Heart right ventricle (tissue), 16 donors: ENCODE measurements around the gene ZCCHC2. TPM values are rescaled to one million over a fixed set of nuclear protein-coding genes. Genes with fewer than 3 reads are reported as not detected.

ENCODE experiments used
- ATAC-seq, 8 donors: fragments of 200-7000 bp; cut with Tn5 transposase; one replicate each; pipeline ENCODE4 v1.9.1; 2020; ENCODE audit warnings: mild to moderate bottlenecking in 8 of 8, moderate library complexity in 8 of 8, moderate number of reproducible peaks in 1 of 8
- DNase-seq, 2 donors: peaks; one replicate each; pipeline ENCODE4 v3.0.0-alpha.2; 2020
- H3K27ac ChIP-seq, 10 donors: fragments of 200-600 bp; sonication (generic) in 2 of 10; one replicate each; pipeline versions ENCODE4 v1.5.0 to v1.8.0; 2020 to 2022; ENCODE audit warnings: mild to moderate bottlenecking in 3 of 10
- H3K27me3 ChIP-seq, 7 donors: fragments of 200-600 bp; one replicate each; pipeline ENCODE4 v1.8.0; 2021 to 2022; ENCODE audit warnings: mild to moderate bottlenecking in 2 of 7
- H3K36me3 ChIP-seq, 9 donors: fragments of 200-600 bp; sonication (generic) in 1 of 9; one replicate each; pipeline versions ENCODE4 v1.5.0 to v1.8.0; 2020 to 2022; ENCODE audit warnings: mild to moderate bottlenecking in 2 of 9
- H3K4me1 ChIP-seq, 9 donors: fragments of 200-600 bp; sonication (generic) in 1 of 9; one replicate each; pipeline versions ENCODE4 v1.5.0 to v1.8.0; 2020 to 2022; ENCODE audit warnings: mild to moderate bottlenecking in 4 of 9
- H3K4me3 ChIP-seq, 10 donors: fragments of 200-600 bp; sonication (generic) in 2 of 10; one replicate each; pipeline versions ENCODE4 v1.5.0 to v1.8.0; 2020 to 2022; ENCODE audit warnings: mild to moderate bottlenecking in 7 of 10, moderate library complexity in 2 of 10
- H3K9me3 ChIP-seq, 11 donors: fragments of 200-600 bp in 10 of 11; sonication (generic) in 2 of 11; one replicate each; pipeline versions ENCODE4 v1.5.0 to v1.8.0; 2013 to 2022; ENCODE audit warnings: mild to moderate bottlenecking in 2 of 11, control low read depth in 1 of 11, moderate library complexity in 1 of 11
- WGBS, 2 donors: extraction: QIAGEN DNeasy Blood & Tissue Kit; methylation state at CpG; one replicate each; pipeline ENCODE4 v1.1.7; 2013; ENCODE audit warnings: inconsistent platforms in 1 of 2; 5-methylcytosine and 5-hydroxymethylcytosine counted together
- intact Hi-C, 10 donors: fragments of 100-400 bp; cut with DNase I; formaldehyde crosslinking; loops; one replicate each; pipeline versions ENCODE4 v1.11.1 to v1.14.2; 2022
- polyA plus RNA-seq, 2 donors: library from polyadenylated mRNA; stranded (reverse); fragments of 200-250 nt; gene quantifications; one replicate each; pipeline ENCODE4 v1.2.3, GENCODE V29; 2013
- total RNA-seq, 10 donors: library from RNA; stranded (reverse); fragmentation: NEBNext Ultra II Directional in 3 of 10; extraction: Animal tissue kit (Norgen Biotek cat#: 25700) in 3 of 10; gene quantifications; one replicate each; pipeline versions ENCODE4 v1.2.1 to v1.2.4, GENCODE V29; 2021 to 2023
- TF ChIP-seq, protein P1 (sequence below), 9 donors: fragments of 200-600 bp; sonication (generic) in 2 of 9; IDR thresholded peaks; one replicate each; pipeline versions ENCODE4 v1.5.0 to v1.8.0; 2021 to 2022; ENCODE audit warnings: antibody characterized with exemption in 9 of 9, mild to moderate bottlenecking in 5 of 9, moderate library complexity in 1 of 9
- donor health status: Arrhythmogenic right ventricular cardiomyopathy.
- donor health status: ischemic (EF 13 %, LVEDD 7.1; RV severe dilation, severe dysfunction).
- donor health status: healthy with polysubstance abuse.
- donor health status: DM: no; HTN: yes; CAD: no.
- donor health status: DM: no; HTN: no; CAD: no.
- donor health status: ischemic (EF 25% LVEDD 6.9; RV normal size, moderate dysfunction).
- donor health status: ischemic (EF 25% LVEDD 5.7; RV mildly dilated, moderate dysfunction).
- donor health status: healthy.
- donor health status: DM: yes; HTN: yes; CAD: no.
- donor health status: Ischemic cardiomyopathy.
- donor health status: ischemic (EF 35%, LVEDD 5.7; RV mildly dilated, moderate dysfunction).
- donor health status: nonischemic (EF 11% LVEDD 7.7; RV severe dilation, severe dysfunction).
- donor health status: DM: yes; HTN: yes; CAD: no.
- donor health status: PGD.
- donor health status: ischemic (EF 29% LVEDD 5.4; RV normal size, mild dysfunction).
- donor health status: nonischemic (EF 23%, LVEDD 6.1; RV moderate dilation, normal function).

Gene ZCCHC2
- total and polyA plus RNA-seq, 12 donors, result 7.0 to 45.3 (median 19.1) TPM

DNA sequence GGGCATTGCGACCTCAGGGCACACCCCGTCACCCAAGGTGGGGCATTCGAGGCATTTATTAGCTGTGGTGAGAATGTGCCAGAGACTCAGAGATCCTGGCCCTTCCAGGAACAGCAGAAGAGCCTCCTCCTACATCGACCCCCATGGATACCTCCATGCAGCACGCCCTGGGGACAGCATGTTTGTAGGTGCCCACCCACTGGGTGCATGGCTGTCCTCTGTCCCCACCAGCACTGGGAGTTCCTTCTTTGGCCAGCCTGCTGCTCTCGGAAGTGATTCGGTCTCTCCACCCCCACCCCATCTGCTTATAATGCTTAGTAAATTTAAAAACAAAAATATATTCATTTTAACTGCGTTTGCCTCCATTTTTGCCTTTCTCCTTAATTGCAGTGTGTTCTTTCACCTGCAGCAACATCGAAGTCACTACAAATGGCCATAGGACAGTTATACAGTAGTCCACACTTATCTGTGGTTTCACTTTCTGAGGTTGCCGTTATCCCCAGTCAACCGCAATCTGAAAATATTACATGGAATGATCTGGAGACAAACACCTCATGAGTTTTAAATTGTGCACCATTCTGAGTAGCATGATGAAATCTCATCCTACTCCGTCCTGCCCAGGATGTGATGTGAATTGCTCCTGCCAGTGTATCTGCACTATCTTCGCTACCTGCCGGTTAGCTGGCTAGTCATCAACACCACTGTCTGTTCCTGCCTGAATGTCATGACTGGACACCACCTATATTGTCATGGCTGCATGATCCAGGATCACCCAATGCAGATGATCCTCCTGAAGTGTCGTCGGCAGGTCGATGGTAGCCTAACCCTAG, 29.6 kb upstream of the ZCCHC2 start:
- WGBS, 2 donors, result 89 to 91% methylated on average over 17 of the region's 17 CpGs
- no peak for ATAC-seq
- H3K36me3 ChIP-seq, result no peaks in the 10 kb centered on the region

DNA sequence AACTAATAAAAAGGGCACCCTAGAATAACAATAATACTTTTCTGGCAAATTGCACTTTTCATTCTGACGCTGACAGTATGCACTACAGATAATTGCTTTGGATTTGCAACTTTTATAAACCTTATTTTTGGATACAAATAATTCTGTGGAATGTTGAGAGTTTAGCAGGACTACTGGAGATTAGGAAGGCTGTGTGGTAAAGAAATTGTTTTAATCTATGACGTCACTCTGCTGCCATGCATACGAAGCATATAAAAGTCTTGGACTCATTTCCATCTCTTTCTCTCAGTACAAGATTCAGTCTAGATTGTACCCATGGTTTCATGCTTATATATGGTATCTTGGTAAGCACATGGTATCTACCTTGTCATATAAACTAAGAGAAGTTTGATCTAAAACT, 28.1 kb upstream of the ZCCHC2 start:
- TF ChIP-seq, protein P1, sequence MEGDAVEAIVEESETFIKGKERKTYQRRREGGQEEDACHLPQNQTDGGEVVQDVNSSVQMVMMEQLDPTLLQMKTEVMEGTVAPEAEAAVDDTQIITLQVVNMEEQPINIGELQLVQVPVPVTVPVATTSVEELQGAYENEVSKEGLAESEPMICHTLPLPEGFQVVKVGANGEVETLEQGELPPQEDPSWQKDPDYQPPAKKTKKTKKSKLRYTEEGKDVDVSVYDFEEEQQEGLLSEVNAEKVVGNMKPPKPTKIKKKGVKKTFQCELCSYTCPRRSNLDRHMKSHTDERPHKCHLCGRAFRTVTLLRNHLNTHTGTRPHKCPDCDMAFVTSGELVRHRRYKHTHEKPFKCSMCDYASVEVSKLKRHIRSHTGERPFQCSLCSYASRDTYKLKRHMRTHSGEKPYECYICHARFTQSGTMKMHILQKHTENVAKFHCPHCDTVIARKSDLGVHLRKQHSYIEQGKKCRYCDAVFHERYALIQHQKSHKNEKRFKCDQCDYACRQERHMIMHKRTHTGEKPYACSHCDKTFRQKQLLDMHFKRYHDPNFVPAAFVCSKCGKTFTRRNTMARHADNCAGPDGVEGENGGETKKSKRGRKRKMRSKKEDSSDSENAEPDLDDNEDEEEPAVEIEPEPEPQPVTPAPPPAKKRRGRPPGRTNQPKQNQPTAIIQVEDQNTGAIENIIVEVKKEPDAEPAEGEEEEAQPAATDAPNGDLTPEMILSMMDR (IDR thresholded peaks at IDR 0.05), result no peak
- Histone ChIP-seq H3K4me1 (peaks cover 0 to 14% (median 0%) of the 10 kb centered on the region in 9 donors), H3K9me3 (no peaks in the 10 kb centered on the region), H3K4me3 (no peak overlapping the region), H3K27me3 (peaks cover 0 to 15% (median 0%) of the 10 kb centered on the region in 7 donors), H3K36me3 (no peaks in the 10 kb centered on the region), H3K27ac (no peak overlapping the region)
- ATAC-seq (no peak), DNase-seq (no peak)
- intact Hi-C loops, result no loop called here
- 63 to 67% methylated on average over 3 of the region's 3 CpGs for WGBS, 2 donors

More for the DNA sequence above, 29.6 kb upstream of the ZCCHC2 start:
- TF ChIP-seq, protein P1 (IDR thresholded peaks at IDR 0.05), result no peak
- no peak for DNase-seq
- no peak overlapping the region for H3K27ac ChIP-seq
- H3K4me3 ChIP-seq, result no peak overlapping the region
- no peaks in the 10 kb centered on the region for H3K4me1 ChIP-seq
- intact Hi-C loops, result no loop called here
- no peaks in the 10 kb centered on the region for H3K9me3 ChIP-seq
- peaks cover 0 to 15% (median 0%) of the 10 kb centered on the region in 7 donors for H3K27me3 ChIP-seq

DNA sequence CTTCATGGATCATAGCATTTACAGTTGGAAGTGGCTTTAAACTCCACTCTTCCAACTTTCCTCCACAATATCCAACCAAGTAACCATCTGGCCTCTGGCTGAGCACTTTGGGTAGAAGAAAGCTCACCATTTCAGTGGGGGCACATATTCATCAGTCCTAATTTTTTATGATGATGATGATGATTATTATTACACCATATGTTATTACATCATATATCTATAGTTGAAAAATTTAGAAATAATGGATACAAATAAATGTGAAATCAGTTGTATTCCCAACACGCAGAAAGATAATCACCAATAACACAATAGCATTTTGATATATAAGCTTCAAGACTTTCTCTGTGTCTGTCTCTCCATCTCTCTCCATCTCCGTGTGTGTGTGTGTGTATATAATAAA, 26.6 kb upstream of the ZCCHC2 start:
- TF ChIP-seq, protein P1 (IDR thresholded peaks at IDR 0.05), result no peak

DNA sequence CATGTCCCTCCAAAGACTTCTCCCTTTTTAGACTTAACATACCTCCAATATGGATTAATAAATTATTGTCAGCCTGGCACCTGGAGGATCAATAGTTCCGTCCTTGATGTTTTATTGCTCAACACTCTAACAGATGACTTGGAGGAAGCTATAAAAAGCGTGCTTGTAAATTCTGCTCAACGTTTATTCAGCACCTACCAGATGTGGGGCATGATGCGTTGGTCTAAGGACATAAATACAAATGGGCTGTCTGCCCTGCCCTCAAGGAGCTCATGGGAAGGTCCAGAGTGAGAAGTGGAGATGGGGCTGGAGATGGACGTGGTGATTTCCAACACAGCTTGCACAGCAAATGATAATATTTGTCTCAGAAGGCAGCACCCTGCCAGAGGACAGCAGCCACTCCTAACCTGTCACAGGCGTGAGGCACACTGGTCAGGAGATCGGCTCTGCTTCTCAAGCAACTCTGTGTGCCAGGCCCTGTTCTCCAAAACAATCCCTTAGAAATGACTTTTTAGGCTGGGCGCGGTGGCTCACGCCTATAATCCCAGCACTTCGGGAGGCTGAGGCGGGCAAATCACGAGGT, 25.5 kb upstream of the ZCCHC2 start:
- intact Hi-C loops, result no loop called here
- ATAC-seq (no peak), DNase-seq (no peak)
- TF ChIP-seq, protein P1 (IDR thresholded peaks at IDR 0.05), result no peak
- Histone ChIP-seq H3K27ac (no peak overlapping the region), H3K4me3 (no peak overlapping the region), H3K36me3 (no peaks in the 10 kb centered on the region), H3K4me1 (peaks cover 0 to 15% (median 0%) of the 10 kb centered on the region in 9 donors), H3K9me3 (no peaks in the 10 kb centered on the region), H3K27me3 (peaks cover 0 to 6% (median 0%) of the 10 kb centered on the region in 7 donors)
- 85 to 88% methylated on average over 13 of the region's 13 CpGs for WGBS, 2 donors

More for the DNA sequence above, 26.6 kb upstream of the ZCCHC2 start:
- DNase-seq (no peak), ATAC-seq (no peak)
- intact Hi-C loops, result no loop called here
- Histone ChIP-seq H3K36me3 (no peaks in the 10 kb centered on the region), H3K27me3 (peaks cover 0 to 7% (median 0%) of the 10 kb centered on the region in 7 donors), H3K4me3 (no peak overlapping the region), H3K9me3 (no peaks in the 10 kb centered on the region), H3K4me1 (peaks cover 0 to 15% (median 0%) of the 10 kb centered on the region in 9 donors), H3K27ac (no peak overlapping the region)
- 95 to 96% methylated on average over 2 of the region's 2 CpGs for WGBS, 2 donors
